GM12891 (cell line): Measurements from ENCODE around the gene SMCO3.

Source experiments
- PAX5 ChIP-seq: IDR thresholded peaks from 2 replicates; pipeline ENCODE4 v1.6.1; 2011; ENCODE audit warnings: low read length, moderate library complexity, mild to moderate bottlenecking; ENCODE audit not compliant: insufficient read depth, severe bottlenecking
- POLR2A ChIP-seq: IDR thresholded peaks from 2 replicates; pipeline ENCODE4 v1.6.1; 2011; ENCODE audit warnings: low read depth, low read length, control low read depth
- POLR2AphosphoS5 ChIP-seq: IDR thresholded peaks from 2 replicates; pipeline ENCODE4 v1.6.1; 2011; ENCODE audit warnings: low read depth, low read length, control low read depth
- POU2F2 ChIP-seq: IDR thresholded peaks from 2 replicates; pipeline ENCODE4 v1.6.1; 2011; ENCODE audit warnings: low read depth, mild to moderate bottlenecking, control low read depth, low read length, moderate library complexity
- SPI1 ChIP-seq: IDR thresholded peaks from 2 replicates; pipeline ENCODE4 v1.6.1; 2011; ENCODE audit warnings: low read depth, low read length, control low read depth
- TAF1 ChIP-seq: IDR thresholded peaks from 2 replicates; pipeline ENCODE4 v1.6.1; 2011; ENCODE audit warnings: low read depth, low read length, control low read depth

DNA sequence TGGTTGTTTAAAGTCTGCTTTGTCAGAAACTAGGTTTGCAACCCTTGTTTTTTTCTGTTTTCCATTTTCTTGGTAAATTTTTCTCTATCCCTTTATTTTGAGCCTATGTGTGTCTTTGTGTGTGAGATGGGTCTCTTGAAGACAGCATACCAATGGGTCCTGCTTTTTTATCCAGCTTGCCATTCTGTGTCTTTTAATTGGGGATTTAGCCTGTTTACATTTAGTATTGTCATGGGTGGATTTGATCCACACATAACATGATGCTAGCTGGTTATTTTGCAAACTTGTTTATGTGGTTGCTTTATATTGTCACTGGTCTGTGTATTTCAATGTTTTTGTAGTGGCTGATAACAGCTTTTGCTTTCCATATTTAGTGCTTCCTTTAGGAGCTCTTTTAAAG, 46.5 kb upstream of the SMCO3 start:
- TF ChIP-seq POLR2A, result no peak
- no peak for TF ChIP-seq POLR2AphosphoS5
- TF ChIP-seq SPI1, result no peak
- TF ChIP-seq PAX5, result no peak
- no peak for TF ChIP-seq POU2F2
- TF ChIP-seq TAF1, result no peak
